ENCODE measurements around the gene ITFG2.
"Not testable (repeated sequence)": the region's sequence is repeated elsewhere in the genome, so short reads cannot be mapped to it uniquely, and the experiment has no call there.

ITFG2 gene

GRCh38 chr12:2812290-2813213 lies at the start of gene ITFG2:
ITFG2 (plus strand) TSS chr12:2812668; CDS start chr12:2812761, 93 bp downstream.
- peak; percentile 95 for DNase-seq (ENCODE audit: low spot score)

- DNase-seq (ENCODE audit: low spot score): no peak
These were observed 48.1 kb upstream of the ITFG2 start for GRCh38 chr12:2764398-2764797.

- no peak for DNase-seq (ENCODE audit: low spot score)
These were observed 47.4 kb upstream of the ITFG2 start for GRCh38 chr12:2765052-2765451.

GRCh38 chr12:2765608-2766007 lies 46.9 kb upstream of the ITFG2 start:
- DNase-seq (ENCODE audit: low spot score): no peak

GRCh38 chr12:2768224-2768961 lies 44.1 kb upstream of the ITFG2 start:
- DNase-seq (ENCODE audit: low spot score): no peak

- no peak for DNase-seq (ENCODE audit: low spot score)
These were observed 42.5 kb upstream of the ITFG2 start for GRCh38 chr12:2769866-2770533.

GRCh38 chr12:2770544-2770943 lies 41.9 kb upstream of the ITFG2 start:
- not testable (repeated sequence) for DNase-seq (ENCODE audit: low spot score)

GRCh38 chr12:2772370-2772769 lies 40.1 kb upstream of the ITFG2 start:
- no peak for DNase-seq (ENCODE audit: low spot score)

GRCh38 chr12:2773199-2773875 lies 39.1 kb upstream of the ITFG2 start:
- DNase-seq (ENCODE audit: low spot score): no peak

- DNase-seq (ENCODE audit: low spot score): no peak
These were observed 37.0 kb upstream of the ITFG2 start for GRCh38 chr12:2775431-2775830.

GRCh38 chr12:2776129-2776806 lies 36.2 kb upstream of the ITFG2 start:
- DNase-seq (ENCODE audit: low spot score): no peak

- no peak for DNase-seq (ENCODE audit: low spot score)
These were observed 33.2 kb upstream of the ITFG2 start for GRCh38 chr12:2779281-2779680.

- peak; percentile 85 for DNase-seq (ENCODE audit: low spot score)
These were observed 28.4 kb upstream of the ITFG2 start for GRCh38 chr12:2783936-2784600.

- DNase-seq (ENCODE audit: low spot score): no peak
These were observed 27.5 kb upstream of the ITFG2 start for GRCh38 chr12:2785017-2785416.

GRCh38 chr12:2791089-2791488 lies 21.4 kb upstream of the ITFG2 start:
- DNase-seq (ENCODE audit: low spot score): no peak

- DNase-seq (ENCODE audit: low spot score): no peak
These were observed 19.6 kb upstream of the ITFG2 start for GRCh38 chr12:2792671-2793500.

GRCh38 chr12:2793561-2793960 lies 18.9 kb upstream of the ITFG2 start:
- DNase-seq (ENCODE audit: low spot score): no peak

- no peak for DNase-seq (ENCODE audit: low spot score)
These were observed 18.2 kb upstream of the ITFG2 start for GRCh38 chr12:2794191-2794735.

GRCh38 chr12:2794736-2795289 lies 17.7 kb upstream of the ITFG2 start, which contains the start of gene FKBP4:
FKBP4 (plus strand) TSS chr12:2794970; CDS start chr12:2795140, 170 bp downstream.
- DNase-seq (ENCODE audit: low spot score): peak; percentile 95
